Hepatocyte (in vitro differentiated cells): ENCODE measurements around the gene MAP2.

Experiments used
- EZH2 ChIP-seq: fragments of 200-600 bp; sonication (generic); IDR thresholded peaks from 2 replicates; pipeline ENCODE4 v1.6.1; 2016; ENCODE audit warnings: antibody characterized with exemption, mild to moderate bottlenecking, borderline replicate concordance
- TF ChIP-seq, protein P1 (sequence below): fragments of 200-600 bp; sonication (generic); IDR thresholded peaks from 2 replicates; pipeline ENCODE4 v1.5.1; 2016; ENCODE audit warnings: antibody characterized with exemption, mild to moderate bottlenecking; ENCODE audit not compliant: poor library complexity

DNA sequence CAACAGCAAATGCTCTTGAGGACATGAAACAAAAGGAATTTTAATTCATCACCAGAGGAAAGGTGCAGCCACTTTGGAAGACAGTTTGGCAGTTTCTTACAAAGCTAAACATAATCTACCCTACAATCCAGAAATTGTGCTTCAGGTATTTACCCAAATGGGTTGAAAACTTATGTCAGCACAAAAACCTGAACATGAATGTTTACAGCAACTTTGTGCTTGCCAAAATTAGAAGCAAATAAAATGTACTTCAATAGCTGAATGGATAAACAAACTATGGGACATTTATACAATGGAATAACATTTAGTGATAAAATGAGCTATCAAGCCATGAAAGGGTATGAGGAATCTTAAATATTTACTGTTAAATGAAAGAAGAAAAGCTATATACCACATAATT is 6.9 kb upstream of the MAP2 start:
- TF ChIP-seq EZH2: no peak
- TF ChIP-seq, protein P1, sequence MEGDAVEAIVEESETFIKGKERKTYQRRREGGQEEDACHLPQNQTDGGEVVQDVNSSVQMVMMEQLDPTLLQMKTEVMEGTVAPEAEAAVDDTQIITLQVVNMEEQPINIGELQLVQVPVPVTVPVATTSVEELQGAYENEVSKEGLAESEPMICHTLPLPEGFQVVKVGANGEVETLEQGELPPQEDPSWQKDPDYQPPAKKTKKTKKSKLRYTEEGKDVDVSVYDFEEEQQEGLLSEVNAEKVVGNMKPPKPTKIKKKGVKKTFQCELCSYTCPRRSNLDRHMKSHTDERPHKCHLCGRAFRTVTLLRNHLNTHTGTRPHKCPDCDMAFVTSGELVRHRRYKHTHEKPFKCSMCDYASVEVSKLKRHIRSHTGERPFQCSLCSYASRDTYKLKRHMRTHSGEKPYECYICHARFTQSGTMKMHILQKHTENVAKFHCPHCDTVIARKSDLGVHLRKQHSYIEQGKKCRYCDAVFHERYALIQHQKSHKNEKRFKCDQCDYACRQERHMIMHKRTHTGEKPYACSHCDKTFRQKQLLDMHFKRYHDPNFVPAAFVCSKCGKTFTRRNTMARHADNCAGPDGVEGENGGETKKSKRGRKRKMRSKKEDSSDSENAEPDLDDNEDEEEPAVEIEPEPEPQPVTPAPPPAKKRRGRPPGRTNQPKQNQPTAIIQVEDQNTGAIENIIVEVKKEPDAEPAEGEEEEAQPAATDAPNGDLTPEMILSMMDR: no peak
